GM19240 (cell line): ENCODE data around the gene SUSD2.
A peak's percentile ranks its signal among the peaks of the same experiment; 100 is the strongest.
"Not testable (repeated sequence)": the region's sequence is repeated elsewhere in the genome, so short reads cannot be mapped to it uniquely, and the experiment has no call there.

ENCODE experiments used
- DNase-seq: peaks from one replicate; pipeline ENCODE4 v3.0.0; 2011; ENCODE audit warnings: low spot score; ENCODE audit not compliant: insufficient read length

SUSD2 gene

GRCh38 chr22:24188705-24189248 is 7.5 kb downstream of the SUSD2 start:
- no peak for DNase-seq

GRCh38 chr22:24189249-24190158 is 8.2 kb downstream of the SUSD2 start:
- peak; percentile 61 for DNase-seq

GRCh38 chr22:24190159-24190540 is 8.9 kb downstream of the SUSD2 start:
- no peak for DNase-seq

- no peak for DNase-seq
These were observed 9.4 kb downstream of the SUSD2 start for GRCh38 chr22:24190596-24191208.

- DNase-seq = no peak
These were observed 10.1 kb downstream of the SUSD2 start for GRCh38 chr22:24191381-24191841.

GRCh38 chr22:24191893-24192292 is 10.6 kb downstream of the SUSD2 start:
- DNase-seq = no peak

GRCh38 chr22:24198682-24199052 is 17.4 kb downstream of the SUSD2 start:
- DNase-seq = no peak

GRCh38 chr22:24200619-24201212 is 19.4 kb downstream of the SUSD2 start:
- DNase-seq = no peak

GRCh38 chr22:24201681-24202614 is 20.7 kb downstream of the SUSD2 start:
- DNase-seq = no peak

GRCh38 chr22:24203856-24204255 is 22.6 kb downstream of the SUSD2 start:
- not testable (repeated sequence) for DNase-seq

GRCh38 chr22:24205438-24206195 is 24.3 kb downstream of the SUSD2 start:
- DNase-seq = no peak

- not testable (repeated sequence) for DNase-seq
These were observed 25.4 kb downstream of the SUSD2 start for GRCh38 chr22:24206460-24207263.

GRCh38 chr22:24207264-24208011 is 26.2 kb downstream of the SUSD2 start:
- DNase-seq = no peak

GRCh38 chr22:24208012-24208749 is 26.9 kb downstream of the SUSD2 start:
- DNase-seq = no peak

GRCh38 chr22:24209016-24209415 is 27.7 kb downstream of the SUSD2 start:
- DNase-seq = no peak

- DNase-seq = no peak
These were observed 28.4 kb downstream of the SUSD2 start for GRCh38 chr22:24209687-24210086.

- not testable (repeated sequence) for DNase-seq
These were observed 29.1 kb downstream of the SUSD2 start for GRCh38 chr22:24210409-24210808.

GRCh38 chr22:24211716-24212115 is 30.4 kb downstream of the SUSD2 start:
- not testable (repeated sequence) for DNase-seq
